Measurements from ENCODE around the gene NT5DC4.

Gene NT5DC4

DNA sequence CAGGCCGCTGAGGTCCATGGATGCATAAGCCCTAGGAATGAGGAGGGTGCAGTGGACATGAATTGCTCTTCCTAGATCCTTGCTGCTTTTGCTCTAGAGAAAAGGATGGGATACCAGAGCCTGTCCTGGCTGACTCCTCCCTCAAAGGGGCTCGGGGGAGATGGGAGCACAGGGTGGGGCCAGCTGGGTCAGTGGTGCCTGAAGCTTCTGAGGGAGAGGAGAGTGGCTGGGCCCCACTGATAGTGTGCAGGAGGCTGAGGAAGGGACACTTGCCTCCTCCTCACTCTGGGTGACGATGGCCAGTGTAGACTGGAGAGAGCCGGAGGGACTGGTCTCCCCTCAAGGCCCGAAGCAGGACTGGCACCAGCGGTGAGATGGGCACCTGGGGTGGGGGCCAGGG, at the start of gene NT5DC4:
Gene NT5DC4 (plus strand): TSS at position 236 of the 400 bp plus-strand sequence. CDS start 60 bp downstream, at position 296.
- TF ChIP-seq, protein P1, sequence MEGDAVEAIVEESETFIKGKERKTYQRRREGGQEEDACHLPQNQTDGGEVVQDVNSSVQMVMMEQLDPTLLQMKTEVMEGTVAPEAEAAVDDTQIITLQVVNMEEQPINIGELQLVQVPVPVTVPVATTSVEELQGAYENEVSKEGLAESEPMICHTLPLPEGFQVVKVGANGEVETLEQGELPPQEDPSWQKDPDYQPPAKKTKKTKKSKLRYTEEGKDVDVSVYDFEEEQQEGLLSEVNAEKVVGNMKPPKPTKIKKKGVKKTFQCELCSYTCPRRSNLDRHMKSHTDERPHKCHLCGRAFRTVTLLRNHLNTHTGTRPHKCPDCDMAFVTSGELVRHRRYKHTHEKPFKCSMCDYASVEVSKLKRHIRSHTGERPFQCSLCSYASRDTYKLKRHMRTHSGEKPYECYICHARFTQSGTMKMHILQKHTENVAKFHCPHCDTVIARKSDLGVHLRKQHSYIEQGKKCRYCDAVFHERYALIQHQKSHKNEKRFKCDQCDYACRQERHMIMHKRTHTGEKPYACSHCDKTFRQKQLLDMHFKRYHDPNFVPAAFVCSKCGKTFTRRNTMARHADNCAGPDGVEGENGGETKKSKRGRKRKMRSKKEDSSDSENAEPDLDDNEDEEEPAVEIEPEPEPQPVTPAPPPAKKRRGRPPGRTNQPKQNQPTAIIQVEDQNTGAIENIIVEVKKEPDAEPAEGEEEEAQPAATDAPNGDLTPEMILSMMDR (IDR thresholded peaks at IDR 0.05; ENCODE audit: insufficient read depth, low read length, missing control alignments): no peak
- ChIA-PET POLR2A (no interaction called here), CTCF (interaction anchor here (1.7 to 14.5 kb wide), 2 partner anchors 94 to 121 kb away, joined by 5 to 410 read pairs; no protein-coding TSS in a partner anchor)
- no peak for DNase-seq (ENCODE audit: low read depth, low spot score)
- H3K4me3 ChIP-seq (ENCODE audit: low read depth, low read length): no peak within 1 kb of the TSS

DNA sequence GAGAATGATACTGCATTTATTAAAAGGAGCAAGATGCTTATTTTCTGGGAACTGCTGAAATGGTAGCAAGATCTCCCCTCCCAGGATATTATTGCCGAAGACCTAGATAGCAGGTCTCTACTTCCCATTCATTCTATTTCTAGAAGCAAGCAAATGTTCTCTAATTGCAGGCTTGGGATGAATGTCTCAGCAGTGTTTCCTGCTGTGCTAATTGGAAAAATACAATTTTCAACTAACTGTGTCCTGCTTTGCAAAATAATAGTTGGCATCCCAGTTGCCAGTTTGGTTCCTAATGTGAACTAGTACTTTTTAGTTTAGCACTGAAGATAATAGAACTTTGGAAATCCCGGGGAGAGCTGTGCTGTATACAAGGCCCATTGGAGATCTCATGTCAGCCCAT, 49.0 kb upstream of the NT5DC4 start:
- no peak for DNase-seq (ENCODE audit: low read depth, low spot score)
- ChIA-PET POLR2A (no interaction called here), CTCF (interaction anchor here (0.6 to 1.2 kb wide), 5 partner anchors 13 to 107 kb away, joined by 3 read pairs; no protein-coding TSS in a partner anchor)
- TF ChIP-seq, protein P1 (IDR thresholded peaks at IDR 0.05; ENCODE audit: insufficient read depth, low read length, missing control alignments): no peak
- H3K4me3 ChIP-seq (ENCODE audit: low read depth, low read length): no peak overlapping the region

DNA sequence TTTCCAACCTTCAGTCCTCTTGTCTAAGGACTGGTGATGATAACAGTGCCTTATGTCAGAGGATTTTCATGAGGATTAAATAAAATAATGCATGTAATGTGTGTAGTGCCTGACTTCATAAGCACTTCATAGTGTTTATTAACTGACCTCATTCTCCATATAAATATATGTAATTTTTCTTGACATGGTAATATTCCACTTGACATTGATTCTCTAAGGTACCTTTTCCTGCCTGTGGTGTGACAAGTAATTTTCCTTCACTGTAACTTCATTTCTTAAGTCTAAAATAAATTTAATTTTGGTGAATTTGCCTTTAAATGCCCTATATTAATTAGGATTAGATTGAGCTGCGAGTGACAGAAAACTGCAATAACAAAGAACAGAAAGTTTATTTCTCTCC, 47.8 kb upstream of the NT5DC4 start:
- POLR2A ChIA-PET: no interaction called here
- no peak for DNase-seq (ENCODE audit: low read depth, low spot score)
- no peak overlapping the region for H3K4me3 ChIP-seq (ENCODE audit: low read depth, low read length)
- TF ChIP-seq, protein P1 (IDR thresholded peaks at IDR 0.05; ENCODE audit: insufficient read depth, low read length, missing control alignments): no peak
- CTCF ChIA-PET: interaction anchor here (1.0 to 1.2 kb wide), 2 partner anchors 11 to 27 kb away, joined by 3 read pairs; partner anchors contain the start of gene SLC20A1

DNA sequence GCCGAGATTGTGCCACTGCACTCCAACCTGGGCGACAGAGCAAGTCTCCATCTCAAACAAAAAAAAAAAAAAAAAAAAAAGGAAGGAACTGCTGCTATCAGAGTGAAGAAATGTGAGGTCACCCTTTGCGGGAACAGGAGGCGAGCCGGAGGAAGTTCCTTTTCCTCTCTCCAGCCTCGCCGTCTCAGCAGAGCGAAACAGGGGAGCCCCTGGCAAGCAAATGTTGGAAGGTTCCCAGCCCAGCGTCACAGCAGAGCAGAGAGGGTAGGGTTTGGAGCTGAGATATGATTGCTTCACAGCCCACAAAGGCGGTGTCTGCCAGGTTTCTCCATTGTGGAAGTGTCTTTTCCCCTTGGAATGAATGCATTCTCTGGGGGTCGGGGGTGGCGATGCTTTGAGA, 46.6 kb upstream of the NT5DC4 start:
- no peak overlapping the region for H3K4me3 ChIP-seq (ENCODE audit: low read depth, low read length)
- TF ChIP-seq, protein P1 (IDR thresholded peaks at IDR 0.05; ENCODE audit: insufficient read depth, low read length, missing control alignments): no peak
- DNase-seq (ENCODE audit: low read depth, low spot score): no peak
- ChIA-PET POLR2A (no interaction called here), CTCF (no interaction called here)

DNA sequence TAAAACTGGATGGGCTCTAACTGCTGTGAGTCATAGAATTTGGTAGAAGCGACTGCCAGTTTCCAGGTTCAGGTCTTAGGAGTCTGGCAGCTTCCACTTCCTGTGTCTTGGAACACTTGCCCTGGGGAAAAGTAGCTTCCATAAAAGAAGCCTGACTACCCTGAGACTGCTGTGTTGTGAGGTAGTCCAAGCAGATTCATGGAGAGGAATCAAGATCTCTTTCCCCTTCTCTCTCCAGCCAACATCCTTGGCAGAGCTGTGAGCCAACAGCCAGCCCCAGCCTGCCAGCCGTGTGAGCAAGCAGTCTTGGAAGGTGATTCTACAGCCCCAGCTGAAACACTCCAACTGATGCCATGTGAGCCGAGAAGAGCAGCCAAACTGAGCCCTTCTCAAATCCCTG, 41.3 kb upstream of the NT5DC4 start:
- POLR2A ChIA-PET: no interaction called here
- H3K4me3 ChIP-seq (ENCODE audit: low read depth, low read length): no peak overlapping the region
- TF ChIP-seq, protein P1 (IDR thresholded peaks at IDR 0.05; ENCODE audit: insufficient read depth, low read length, missing control alignments): no peak
- no peak for DNase-seq (ENCODE audit: low read depth, low spot score)
- CTCF ChIA-PET: interaction anchor here (1.3 kb wide), 1 partner anchor 80 kb away, joined by 6 read pairs; no protein-coding TSS in a partner anchor

DNA sequence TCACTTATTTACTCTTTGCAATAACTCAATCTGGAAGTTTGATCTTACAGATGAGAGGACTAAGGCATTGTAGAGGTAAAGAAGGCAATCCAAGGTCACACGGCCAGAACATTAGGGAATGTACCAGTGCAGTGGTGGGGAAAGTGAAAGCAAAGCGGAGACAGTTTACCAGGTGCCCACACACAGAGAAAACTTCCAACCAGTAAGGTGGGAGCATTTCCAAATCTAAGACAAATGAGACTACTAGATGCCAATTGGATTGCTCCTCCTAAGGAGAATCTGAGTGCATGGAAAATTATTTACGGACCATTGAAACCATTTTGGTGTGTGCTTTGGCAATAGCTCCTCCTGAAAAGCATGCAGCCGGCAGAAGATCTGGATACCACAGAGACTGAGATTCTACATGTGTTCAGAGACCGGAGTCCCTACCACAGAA, 40.1 kb upstream of the NT5DC4 start:
- CTCF ChIA-PET: interaction anchor here (1.1 kb wide), 1 partner anchor 12 kb away, joined by 4 read pairs; no protein-coding TSS in a partner anchor
- TF ChIP-seq, protein P1 (IDR thresholded peaks at IDR 0.05; ENCODE audit: insufficient read depth, low read length, missing control alignments): no peak
- DNase-seq (ENCODE audit: low read depth, low spot score): no peak

More for the DNA sequence above, 40.1 kb upstream of the NT5DC4 start:
- no peak overlapping the region for H3K4me3 ChIP-seq (ENCODE audit: low read depth, low read length)
- POLR2A ChIA-PET: no interaction called here

Data from AG04449 (cell line).